ENCODE results near the gene VWA5B2. TPM values are rescaled to one million over a fixed set of nuclear protein-coding genes. Genes with fewer than 3 reads are reported as not detected.

Gene VWA5B2
- total and polyA plus RNA-seq, 2 of the 13 experiments (the other 11 are each of a cell fraction or from before 2014, with no cell fraction given): 0.03 to 0.04 TPM

- WGBS (ENCODE audit: low lambda C conversion rate): 19% methylated on average over 3 of the region's 8 CpGs
- Histone ChIP-seq H2AFZ (ENCODE audit: low read length) (no peak overlapping the region), H3K27ac (ENCODE audit: extremely low read length, insufficient read depth, low read length) (no peak overlapping the region), H4K20me1 (ENCODE audit: insufficient read depth, low read length) (no peaks in the 10 kb centered on the region), H3K4me1 (ENCODE audit: insufficient read depth, low read length) (no peaks in the 10 kb centered on the region), H3K4me2 (ENCODE audit: low read depth, low read length) (no peak overlapping the region), H3K4me3 (replicated peaks in 1 of 3; ENCODE audit: insufficient read depth in 1 of 3, low read depth in 2 of 3, low read length in 3 of 3) (no peak overlapping the region), H3K79me2 (ENCODE audit: insufficient read depth, low read length) (no peaks in the 10 kb centered on the region), H3K9ac (ENCODE audit: insufficient read depth, low read depth, low read length) (no peak overlapping the region), H3K36me3 (replicated peaks in 1 of 2; ENCODE audit: control insufficient read depth in 1 of 2, insufficient read depth in 2 of 2, low read length in 2 of 2) (no peaks in the 10 kb centered on the region), H3K27me3 (ENCODE audit: control insufficient read depth in 1 of 2, insufficient read depth in 2 of 2, low read length in 2 of 2) (peaks cover 7 to 41% of the 10 kb centered on the region in 2 experiments; a peak in 4 of 5 replicates), H3K9me3 (ENCODE audit: low read length) (no peaks in the 10 kb centered on the region)
- in situ Hi-C loops (cut with HindIII; ENCODE audit: extremely low pct_ligation_motif_present, low pct_unique_long_range_greater_than_20kb) (no loop called here), intact Hi-C loops (cut with micrococcal nuclease; ENCODE audit: unreplicated experiment) (no loop called here)
- CTCF ChIA-PET (ENCODE audit: low intra/inter-chr PET ratio, low total read pairs): no interaction called here
- no peak for ATAC-seq
- POLR2A ChIA-PET: interaction anchor here (1.6 kb wide), 1 partner anchor 20 kb away, joined by 4 read pairs; no protein-coding TSS in a partner anchor
- DNase-seq (ENCODE audit: low spot score): no peak
- no TSS peak for BruUV-seq (replicated peaks)
- FAIRE-seq: no peak
- TF ChIP-seq IKZF1 (IDR thresholded peaks at IDR 0.05): no peak
- TF ChIP-seq NKX3-1 (CRISPR knock-in tag; IDR thresholded peaks at IDR 0.05): no peak
- no peak for TF ChIP-seq ZNF556 (CRISPR knock-in tag; IDR thresholded peaks at IDR 0.05; ENCODE audit: borderline replicate concordance)
- no peak for TF ChIP-seq FIP1L1 (IDR thresholded peaks at IDR 0.05; ENCODE audit: borderline replicate concordance, insufficient read depth, low read depth, low read length)
- TF ChIP-seq MTF2 (CRISPR knock-in tag; IDR thresholded peaks at IDR 0.05; ENCODE audit: borderline replicate concordance): no peak
- no peak for TF ChIP-seq KLF6 (CRISPR knock-in tag; IDR thresholded peaks at IDR 0.05)
- no peak for TF ChIP-seq THAP8 (CRISPR knock-in tag; IDR thresholded peaks at IDR 0.05; ENCODE audit: borderline replicate concordance)
- TF ChIP-seq NFAT5 (CRISPR knock-in tag; IDR thresholded peaks at IDR 0.05): no peak
- TF ChIP-seq PRDM10 (CRISPR knock-in tag; IDR thresholded peaks at IDR 0.05; ENCODE audit: low read depth): no peak
- no peak for TF ChIP-seq ZMYM3 (CRISPR knock-in tag; IDR thresholded peaks at IDR 0.05)
- no peak for TF ChIP-seq SPEN (CRISPR knock-in tag; IDR thresholded peaks at IDR 0.05; ENCODE audit: low read depth)
- TF ChIP-seq RBFOX2 (IDR thresholded peaks at IDR 0.05; ENCODE audit: low read depth, low read length): no peak
- no peak for TF ChIP-seq NCOA1 (CRISPR knock-in tag; IDR thresholded peaks at IDR 0.05)
- TF ChIP-seq TFAP4 (IDR thresholded peaks at IDR 0.05; ENCODE audit: borderline replicate concordance, low read depth): no peak
- no peak for TF ChIP-seq POLR2AphosphoS2 (IDR thresholded peaks at IDR 0.05; ENCODE audit: low read depth, low read length)
Measured at GRCh38 chr3:184203526-184203925, 25.9 kb upstream of the VWA5B2 start.

Measured in HepG2 (cell line).